Aorta (tissue), 5 donors: ENCODE measurements around the gene TAOK3. TPM values are rescaled to one million over a fixed set of nuclear protein-coding genes. Genes with fewer than 3 reads are reported as not detected.
"Not testable (repeated sequence)": the region's sequence is repeated elsewhere in the genome, so short reads cannot be mapped to it uniquely, and the experiment has no call there.

ENCODE experiments used
- ATAC-seq: fragments of 200-7000 bp; cut with Tn5 transposase; one replicate; pipeline ENCODE4 v1.9.1; 2022; ENCODE audit warnings: moderate library complexity; ENCODE audit not compliant: low FRiP score
- DNase-seq, 2 donors: peaks; one replicate each; pipeline ENCODE4 v3.0.0-alpha.2; 2020
- H3K27ac ChIP-seq, 2 donors: one replicate each; pipeline ENCODE4 v1.5.1; 2013; ENCODE audit warnings: low read length in 2 of 2, mild to moderate bottlenecking in 2 of 2, moderate library complexity in 2 of 2, control low read depth in 1 of 2, inconsistent platforms in 1 of 2, low read depth in 1 of 2
- H3K27me3 ChIP-seq, 2 donors: one replicate each; pipeline ENCODE4 v1.6.1; 2013; ENCODE audit warnings: control low read depth in 1 of 2, low read length in 1 of 2, mild to moderate bottlenecking in 1 of 2, moderate library complexity in 1 of 2; ENCODE audit not compliant: insufficient read depth in 2 of 2, control insufficient read depth in 1 of 2
- H3K36me3 ChIP-seq, 2 donors: one replicate each; pipeline ENCODE4 v1.6.1; 2013; ENCODE audit warnings: control low read depth in 1 of 2, low read length in 1 of 2, mild to moderate bottlenecking in 1 of 2; ENCODE audit not compliant: insufficient read depth in 2 of 2, control insufficient read depth in 1 of 2
- H3K4me1 ChIP-seq, 2 donors: one replicate each; pipeline ENCODE4 v1.6.1; 2013; ENCODE audit warnings: low read length in 2 of 2, control low read depth in 1 of 2, mild to moderate bottlenecking in 1 of 2, moderate library complexity in 1 of 2; ENCODE audit not compliant: insufficient read depth in 2 of 2, control insufficient read depth in 1 of 2
- H3K4me3 ChIP-seq, 2 donors: one replicate each; pipeline ENCODE4 v1.5.1; 2013; ENCODE audit warnings: low read length in 2 of 2, control low read depth in 1 of 2, mild to moderate bottlenecking in 1 of 2
- H3K9me3 ChIP-seq: one replicate; pipeline ENCODE4 v1.6.1; 2013; ENCODE audit warnings: mild to moderate bottlenecking, low read length; ENCODE audit not compliant: control insufficient read depth
- WGBS, 2 donors: extraction: QIAGEN DNeasy Blood & Tissue Kit; methylation state at CpG; one replicate each; pipeline ENCODE4 v1.1.7; 2013; 5-methylcytosine and 5-hydroxymethylcytosine counted together
- intact Hi-C, 2 donors: fragments of 100-400 bp; cut with DNase I; formaldehyde crosslinking; loops; one replicate each; pipeline versions ENCODE4 v1.14.2 to v1.15.0; 2022
- polyA plus RNA-seq, 2 donors: library from polyadenylated mRNA; stranded (reverse); fragments of 200-250 nt; gene quantifications; one replicate each; pipeline ENCODE4 v1.2.3, GENCODE V29; 2013
- total RNA-seq, 2 donors: library from RNA; stranded (reverse); fragmentation: NEBNext Ultra II Directional; extraction: Animal tissue kit (Norgen Biotek cat#: 25700); gene quantifications; one replicate each; pipeline ENCODE4 v1.2.1, GENCODE V29; 2021
- donor health status: healthy with polysubstance abuse.
- donor health status: Bipolar disorder and iron deficiency.
- donor health status: DM: no; HTN: no; CAD: no.
- donor health status: DM: no; HTN: no; CAD: no.
- donor health status: DM: yes; HTN: yes; CAD: no.

The TAOK3 gene
- total and polyA plus RNA-seq, 4 donors = 14.9 to 45.4 (median 31.0) TPM

- intact Hi-C loops = loop anchor here (10.0 kb wide), 2 partner anchors 239 to 261 kb away; partner anchors contain the start of genes SUDS3 (in 1 of the 2) and TAOK3 (in 1 of the 2)
- peak within 1 kb of the TSS; percentile 72 to 77 for H3K4me3 ChIP-seq
- ATAC-seq = peak; percentile 99
- DNase-seq = peak; percentile 97 to 99
- WGBS, 2 donors = 0% methylated on average over 70 of the region's 70 CpGs
- H3K27ac ChIP-seq = peak within 1 kb of the TSS in 1 of 2 donors; percentile 60
- peaks cover 2 to 4% of the 10 kb centered on the region in 2 donors for H3K36me3 ChIP-seq
- no peaks in the 10 kb centered on the region for H3K27me3 ChIP-seq
- H3K9me3 ChIP-seq = no peaks in the 10 kb centered on the region
- no peaks in the 10 kb centered on the region for H3K4me1 ChIP-seq
Measured at GRCh38 chr12:118135788-118136558, 236.7 kb downstream of the TAOK3 start, which contains the start of gene PEBP1. TSS of gene PEBP1 (plus strand) at chr12:118136124. CDS start at chr12:118136210, 86 bp downstream.

GRCh38 chr12:118129436-118129835 lies 243.3 kb downstream of the TAOK3 start:
- H3K9me3 ChIP-seq, ATAC-seq, H3K27ac ChIP-seq, H3K4me1 ChIP-seq, H3K36me3 ChIP-seq, H3K4me3 ChIP-seq, intact Hi-C loops, H3K27me3 ChIP-seq: not testable (repeated sequence)
- peak in 1 of 2 donors; percentile 23 for DNase-seq
- WGBS, 2 donors = 94 to 97% methylated on average over 5 of the region's 5 CpGs

- intact Hi-C loops = no loop called here
- no peak for ATAC-seq
Measured at GRCh38 chr12:118127867-118128266, 244.8 kb downstream of the TAOK3 start.

GRCh38 chr12:118126119-118126757 lies 246.5 kb downstream of the TAOK3 start:
- H3K27me3 ChIP-seq = no peaks in the 10 kb centered on the region
- no peak overlapping the region for H3K27ac ChIP-seq
- no peaks in the 10 kb centered on the region for H3K36me3 ChIP-seq
- 55 to 65% methylated on average over 13 of the region's 13 CpGs for WGBS, 2 donors
- DNase-seq (peak in 1 of 2 donors; percentile 52), ATAC-seq (no peak)
- no peaks in the 10 kb centered on the region for H3K9me3 ChIP-seq
- H3K4me3 ChIP-seq = no peak overlapping the region
- intact Hi-C loops = no loop called here
- no peaks in the 10 kb centered on the region for H3K4me1 ChIP-seq

More at GRCh38 chr12:118127867-118128266, 244.8 kb downstream of the TAOK3 start:
- WGBS, 2 donors = 85 to 97% methylated on average over 5 of the region's 5 CpGs
- Histone ChIP-seq H3K36me3 (no peaks in the 10 kb centered on the region), H3K27me3 (no peaks in the 10 kb centered on the region), H3K4me1 (no peaks in the 10 kb centered on the region), H3K4me3 (no peak overlapping the region), H3K27ac (no peak overlapping the region), H3K9me3 (no peaks in the 10 kb centered on the region)
- peak in 1 of 2 donors; percentile 14 for DNase-seq

- H3K27me3 ChIP-seq = no peaks in the 10 kb centered on the region
- no peaks in the 10 kb centered on the region for H3K9me3 ChIP-seq
- peak in 1 of 2 donors; percentile 2 for DNase-seq
- no peak overlapping the region for H3K27ac ChIP-seq
- ATAC-seq = no peak
- intact Hi-C loops = no loop called here
- no peaks in the 10 kb centered on the region for H3K36me3 ChIP-seq
- H3K4me3 ChIP-seq = no peak overlapping the region
- no peaks in the 10 kb centered on the region for H3K4me1 ChIP-seq
- WGBS, 2 donors = 95 to 97% methylated on average over 4 of the region's 4 CpGs
Measured at GRCh38 chr12:118125743-118126118, 247.0 kb downstream of the TAOK3 start.

GRCh38 chr12:118124333-118124874 lies 248.3 kb downstream of the TAOK3 start:
- H3K9me3 ChIP-seq = no peaks in the 10 kb centered on the region
- WGBS, 2 donors = 93 to 94% methylated on average over 5 of the region's 5 CpGs
- no peak overlapping the region for H3K27ac ChIP-seq
- no peaks in the 10 kb centered on the region for H3K27me3 ChIP-seq
- DNase-seq = no peak
- H3K4me1 ChIP-seq = no peaks in the 10 kb centered on the region
- intact Hi-C loops = no loop called here
- no peak overlapping the region for H3K4me3 ChIP-seq
- no peak for ATAC-seq
- no peaks in the 10 kb centered on the region for H3K36me3 ChIP-seq

GRCh38 chr12:118122264-118122663 lies 250.4 kb downstream of the TAOK3 start:
- Histone ChIP-seq H3K4me1 (no peaks in the 10 kb centered on the region), H3K27me3 (no peaks in the 10 kb centered on the region), H3K27ac (no peak overlapping the region), H3K4me3 (no peak overlapping the region), H3K36me3 (no peaks in the 10 kb centered on the region), H3K9me3 (no peaks in the 10 kb centered on the region)
- no peak for ATAC-seq
- intact Hi-C loops = no loop called here
- WGBS, 2 donors = 96 to 97% methylated on average over 6 of the region's 6 CpGs
- no peak for DNase-seq

GRCh38 chr12:118120579-118121363 lies 251.9 kb downstream of the TAOK3 start:
- ATAC-seq (peak; percentile 80), DNase-seq (peak; percentile 75 to 89)
- Histone ChIP-seq H3K4me1 (no peaks in the 10 kb centered on the region), H3K27me3 (no peaks in the 10 kb centered on the region), H3K36me3 (no peaks in the 10 kb centered on the region), H3K4me3 (no peak overlapping the region), H3K27ac (no peak overlapping the region), H3K9me3 (no peaks in the 10 kb centered on the region)
- intact Hi-C loops = no loop called here
- 30 to 31% methylated on average over 8 of the region's 8 CpGs for WGBS, 2 donors
